Mesenteric fat pad (tissue), 1 donor: Measurements from ENCODE around the gene IL17RE. TPM values are rescaled to one million over a fixed set of nuclear protein-coding genes. Genes with fewer than 3 reads are reported as not detected.
"Not testable (repeated sequence)": the region's sequence is repeated elsewhere in the genome, so short reads cannot be mapped to it uniquely, and the experiment has no call there.

ENCODE experiments used
- DNase-seq: peaks from one replicate; pipeline ENCODE4 v3.0.0-alpha.2; 2020; ENCODE audit warnings: low spot score
- long read RNA-seq: library from polyadenylated mRNA; unstranded; transcript quantifications from one replicate; pipeline ENCODE4 v2.0.0, GENCODE V29; 2020
- total RNA-seq: library from RNA; stranded (reverse); fragmentation: NEBNext Ultra II Directional; extraction: Animal tissue kit (Norgen Biotek cat#: 25700); gene quantifications from one replicate; pipeline ENCODE4 v1.2.1, GENCODE V29; 2021
- donor health status: DM: yes; HTN: yes; CAD: no.

Gene IL17RE, protein sequence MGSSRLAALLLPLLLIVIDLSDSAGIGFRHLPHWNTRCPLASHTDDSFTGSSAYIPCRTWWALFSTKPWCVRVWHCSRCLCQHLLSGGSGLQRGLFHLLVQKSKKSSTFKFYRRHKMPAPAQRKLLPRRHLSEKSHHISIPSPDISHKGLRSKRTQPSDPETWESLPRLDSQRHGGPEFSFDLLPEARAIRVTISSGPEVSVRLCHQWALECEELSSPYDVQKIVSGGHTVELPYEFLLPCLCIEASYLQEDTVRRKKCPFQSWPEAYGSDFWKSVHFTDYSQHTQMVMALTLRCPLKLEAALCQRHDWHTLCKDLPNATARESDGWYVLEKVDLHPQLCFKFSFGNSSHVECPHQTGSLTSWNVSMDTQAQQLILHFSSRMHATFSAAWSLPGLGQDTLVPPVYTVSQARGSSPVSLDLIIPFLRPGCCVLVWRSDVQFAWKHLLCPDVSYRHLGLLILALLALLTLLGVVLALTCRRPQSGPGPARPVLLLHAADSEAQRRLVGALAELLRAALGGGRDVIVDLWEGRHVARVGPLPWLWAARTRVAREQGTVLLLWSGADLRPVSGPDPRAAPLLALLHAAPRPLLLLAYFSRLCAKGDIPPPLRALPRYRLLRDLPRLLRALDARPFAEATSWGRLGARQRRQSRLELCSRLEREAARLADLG
- total RNA-seq = 20.2 TPM
- long read RNA-seq, partial matches to known transcripts = 0 of 6 reads
- long read RNA-seq, other reads (novel, unspliced or antisense) = 6 of 6 reads

DNA sequence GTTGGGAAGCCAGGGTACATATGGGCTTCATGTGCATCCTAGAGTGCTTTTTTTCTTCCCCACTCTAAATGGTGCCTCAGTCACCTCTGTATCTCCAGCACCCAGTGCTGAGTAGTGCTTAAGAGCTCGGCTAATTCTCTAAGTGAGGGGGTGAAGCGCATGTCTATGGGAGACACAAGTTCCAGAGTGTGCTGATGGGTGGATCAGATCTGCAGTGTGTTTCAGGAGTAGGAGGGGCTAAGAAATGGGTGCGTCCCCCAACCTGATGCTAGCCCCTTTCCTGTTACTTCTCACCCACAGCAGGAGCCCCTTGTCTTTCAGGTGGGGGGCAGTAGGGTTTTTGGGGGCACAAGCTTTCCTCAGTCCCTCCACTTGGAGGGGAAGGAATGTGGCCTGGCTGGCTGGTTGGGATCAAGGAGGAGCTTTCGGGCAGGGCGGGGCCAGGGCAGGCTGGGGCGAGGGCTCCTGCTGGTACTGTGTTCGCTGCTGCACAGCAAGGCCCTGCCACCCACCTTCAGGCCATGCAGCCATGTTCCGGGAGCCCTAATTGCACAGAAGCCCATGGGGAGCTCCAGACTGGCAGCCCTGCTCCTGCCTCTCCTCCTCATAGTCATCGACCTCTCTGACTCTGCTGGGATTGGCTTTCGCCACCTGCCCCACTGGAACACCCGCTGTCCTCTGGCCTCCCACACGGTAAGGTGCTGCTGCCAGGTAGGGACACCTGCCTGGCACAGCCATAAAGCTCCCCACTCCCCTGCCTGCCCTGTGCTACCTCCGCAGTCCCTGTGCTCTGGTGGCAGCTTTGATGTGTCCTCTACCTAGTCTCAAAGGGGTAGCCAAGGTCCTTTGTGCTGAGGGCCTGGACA, at the start of gene IL17RE:
IL17RE (plus strand) TSS at position 477 of the 866 bp plus-strand sequence; CDS start at position 562, 85 bp downstream.
- no peak for DNase-seq

DNA sequence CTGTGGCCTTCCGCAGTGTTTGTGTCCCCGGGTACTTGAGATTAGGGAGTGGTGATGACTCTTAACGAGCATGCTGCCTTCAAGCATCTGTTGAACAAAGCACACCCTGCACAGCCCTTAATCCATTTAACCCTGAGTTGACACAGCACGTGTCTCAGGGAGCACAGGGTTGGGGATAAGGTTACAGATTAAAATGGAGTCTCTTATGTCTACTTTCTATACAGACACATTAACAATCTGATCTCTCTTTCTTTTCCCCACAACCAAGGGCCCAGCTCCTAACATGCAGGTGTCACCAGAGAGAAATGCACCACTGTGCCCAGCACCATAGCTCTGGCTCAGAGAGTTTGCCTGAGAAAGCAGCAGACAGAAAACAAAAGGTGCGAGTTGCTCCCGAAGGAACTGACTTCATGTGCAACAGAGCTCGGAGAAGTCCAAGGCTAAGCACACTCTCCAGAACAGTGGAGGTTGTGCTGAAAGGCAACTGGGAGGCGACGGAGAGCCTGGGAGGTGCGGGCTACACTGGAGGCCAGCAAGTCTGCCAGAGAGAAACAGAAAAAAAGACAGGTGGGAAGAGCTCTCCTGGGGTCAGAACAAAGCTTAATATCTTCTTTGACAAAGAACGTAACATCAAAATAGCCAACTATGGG, 48.2 kb upstream of the IL17RE start:
- not testable (repeated sequence) for DNase-seq

DNA sequence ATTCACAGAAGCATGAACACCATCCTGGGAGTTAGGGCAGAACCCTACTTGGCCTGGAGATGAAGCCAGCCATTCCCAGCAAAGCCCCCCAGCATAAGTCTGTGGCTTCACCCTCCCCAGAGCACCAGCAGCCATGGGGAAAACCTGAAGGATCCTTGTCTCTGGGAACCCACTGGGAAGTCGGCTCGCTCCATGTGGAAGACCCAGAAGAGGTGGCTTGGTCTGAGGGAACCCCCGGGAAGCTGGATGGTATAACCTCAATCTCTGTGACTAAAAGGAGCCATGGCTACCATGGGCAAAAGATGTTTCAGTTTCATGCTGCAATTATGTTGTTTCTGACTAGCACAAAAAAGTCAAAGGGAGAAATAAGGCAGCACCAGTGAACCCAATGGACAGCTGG, 47.1 kb upstream of the IL17RE start:
- no peak for DNase-seq

DNA sequence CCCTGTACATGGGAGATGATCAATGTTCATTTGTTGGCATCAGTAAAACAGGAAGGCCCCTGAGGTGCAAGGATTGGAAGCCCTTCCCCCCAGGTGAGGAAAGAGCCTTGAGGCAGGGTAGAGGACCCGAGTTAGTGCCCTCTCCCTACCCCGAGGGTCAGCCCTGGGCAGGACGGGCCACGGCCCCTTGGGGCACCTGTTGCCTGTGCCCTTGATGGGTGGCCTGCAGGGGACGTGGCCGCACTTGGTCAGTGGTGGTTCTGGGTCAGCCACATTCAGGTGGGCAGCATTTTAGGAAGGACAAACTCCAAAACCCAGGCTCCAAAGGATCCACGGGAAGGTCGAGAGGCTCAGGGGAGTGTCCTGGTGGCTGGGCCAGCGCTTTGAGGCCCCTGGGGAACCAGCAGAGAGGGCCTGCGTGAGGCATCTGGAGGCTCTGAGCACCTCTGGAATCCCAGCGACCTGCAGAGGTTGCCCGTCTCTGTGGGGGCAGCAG, 43.1 kb upstream of the IL17RE start:
- no peak for DNase-seq

DNA sequence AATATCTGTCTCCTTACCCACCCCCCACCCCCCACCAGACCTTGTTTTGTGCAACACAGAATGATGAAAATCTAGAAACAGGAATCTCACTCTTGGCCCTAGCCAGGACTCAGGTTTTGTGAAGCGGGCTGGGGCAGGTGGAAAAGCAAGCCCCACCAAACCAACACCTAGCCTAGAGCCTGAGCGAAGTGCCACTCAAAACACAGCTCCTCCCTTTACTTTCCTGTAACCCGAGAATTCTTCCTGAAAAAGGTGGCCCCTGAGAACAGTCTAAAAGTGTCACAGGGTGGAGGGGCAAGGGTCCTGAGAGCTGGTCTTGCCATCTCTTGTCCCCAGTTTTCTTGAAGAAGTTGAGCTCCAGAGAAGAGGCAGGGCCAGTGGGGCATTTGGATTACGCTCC, 41.4 kb upstream of the IL17RE start:
- DNase-seq = no peak

DNA sequence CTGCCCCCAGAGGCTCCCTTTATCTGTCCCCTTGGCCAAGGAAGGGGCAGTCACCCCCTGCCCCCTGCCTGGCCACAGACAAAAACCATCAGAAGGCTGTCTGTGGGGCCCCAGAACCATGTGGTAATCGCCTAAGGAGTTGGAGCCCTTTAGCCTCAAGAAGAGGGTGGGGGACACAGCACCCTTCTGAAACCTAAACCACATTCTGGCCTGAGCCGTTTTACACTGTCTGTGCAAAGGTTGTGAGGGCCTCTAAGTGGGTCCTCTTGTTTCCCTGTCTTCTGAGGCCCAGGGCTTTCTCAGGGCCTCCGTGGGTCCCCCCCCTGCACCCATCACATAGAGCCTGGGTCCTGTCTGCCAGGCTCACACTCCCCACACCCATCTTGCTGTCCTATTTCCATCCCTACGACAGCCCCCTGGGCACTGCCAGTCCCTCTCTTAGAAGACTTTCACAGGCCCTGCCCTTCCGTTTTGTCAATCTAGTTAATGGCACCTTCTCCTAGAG, 41.0 kb upstream of the IL17RE start:
- DNase-seq = no peak

DNA sequence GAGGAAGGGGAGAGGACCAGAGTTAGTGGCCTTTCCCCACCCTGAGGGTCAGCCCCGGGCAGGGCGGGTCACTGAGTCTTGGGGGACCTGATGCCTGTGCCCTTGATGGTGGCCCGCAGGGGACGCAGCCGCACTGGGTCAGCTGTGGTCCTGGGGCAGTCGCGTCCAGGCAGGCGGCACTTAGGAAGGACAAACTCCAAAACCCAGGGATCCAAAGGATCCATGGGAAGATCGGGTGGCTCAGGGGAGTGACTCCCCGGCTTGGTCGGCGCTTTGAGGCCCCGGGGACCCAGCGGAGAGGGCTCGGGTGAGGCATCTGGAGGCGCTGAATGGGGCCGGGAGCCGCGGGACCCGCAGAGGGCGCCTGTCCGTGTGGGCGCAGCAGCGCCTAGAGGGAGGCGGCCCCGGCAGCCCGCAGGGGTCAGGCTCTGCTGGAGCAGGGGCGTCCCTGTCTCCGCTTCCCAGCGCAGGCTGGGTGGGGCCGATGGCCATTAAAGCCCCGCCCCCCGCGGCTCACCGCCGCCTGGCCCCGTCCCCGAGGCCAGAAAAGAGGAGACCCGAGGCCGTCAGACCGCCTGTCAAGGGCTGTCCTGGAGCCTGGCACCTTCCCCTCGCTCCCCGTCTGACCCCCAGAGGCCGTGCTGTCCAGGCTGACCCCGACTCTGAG, 40.1 kb upstream of the IL17RE start:
- no peak for DNase-seq

DNA sequence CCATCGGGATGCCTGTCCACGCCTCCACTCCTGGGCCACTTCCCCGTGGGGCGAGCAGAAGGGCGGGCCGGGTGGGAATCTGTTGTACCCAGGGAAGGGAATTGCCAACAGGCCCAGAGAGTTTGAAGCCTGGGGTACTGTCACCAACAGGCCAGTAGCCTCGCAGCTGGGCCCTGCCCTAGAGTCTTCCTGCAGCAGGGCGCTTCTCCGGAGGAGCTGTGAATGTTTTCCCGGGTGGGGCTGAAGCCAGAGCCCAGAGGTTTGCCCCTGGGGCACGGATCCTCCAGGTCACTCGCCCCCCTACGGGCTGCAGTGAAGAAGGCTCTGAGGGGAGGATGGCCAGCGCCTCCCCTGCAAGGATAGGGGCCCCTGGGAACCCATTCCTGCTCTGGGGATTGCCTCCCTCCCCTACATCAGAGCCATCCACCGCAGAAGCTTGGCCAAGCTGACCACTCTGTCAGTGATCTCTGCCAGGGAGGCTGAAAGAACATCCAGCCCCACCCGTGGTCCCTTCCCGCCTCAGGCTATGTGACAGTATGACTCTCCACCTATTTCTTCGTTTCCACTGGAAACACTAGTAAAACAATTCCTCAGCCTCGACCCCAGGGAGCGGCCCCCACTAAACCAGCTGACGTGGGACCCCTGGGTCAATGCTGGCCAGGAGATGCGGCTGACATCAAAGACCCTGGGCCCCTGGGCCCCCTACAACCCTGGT, 39.4 kb upstream of the IL17RE start:
- DNase-seq = no peak

DNA sequence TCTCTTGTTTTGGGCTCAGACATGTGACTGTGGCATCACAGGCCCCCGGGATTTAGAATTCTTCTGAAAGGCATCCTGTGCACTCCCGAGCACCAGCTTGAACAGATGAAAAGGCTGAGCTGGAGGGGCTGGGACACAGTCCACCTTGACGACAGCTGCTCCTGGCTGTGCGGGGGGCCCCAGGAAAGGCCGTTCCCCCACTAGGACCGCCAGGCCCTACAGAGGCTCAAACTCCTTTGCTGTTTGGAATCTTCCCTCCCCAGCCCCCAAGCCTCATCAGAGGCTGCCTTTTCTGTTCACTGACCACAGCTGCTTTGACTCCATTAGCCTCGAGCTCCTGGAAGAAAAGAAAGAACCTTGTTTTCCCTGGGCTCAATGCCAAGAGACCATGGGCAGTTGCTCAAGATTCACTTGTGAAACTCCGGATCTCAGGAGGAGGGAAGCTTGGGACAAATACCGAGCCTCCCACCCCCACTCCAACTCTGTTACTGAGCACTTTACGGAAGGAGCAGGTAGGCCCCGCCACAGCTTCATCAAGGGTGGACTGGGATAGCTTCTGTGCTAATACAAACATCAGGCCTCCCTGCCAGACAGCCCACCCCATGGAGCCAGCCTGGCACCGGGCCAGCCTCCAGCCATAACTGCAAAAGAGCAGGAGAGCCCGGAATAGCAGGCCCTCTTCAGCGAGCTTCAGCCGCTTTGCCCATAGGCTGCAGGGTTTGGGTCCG, 38.3 kb upstream of the IL17RE start:
- no peak for DNase-seq

DNA sequence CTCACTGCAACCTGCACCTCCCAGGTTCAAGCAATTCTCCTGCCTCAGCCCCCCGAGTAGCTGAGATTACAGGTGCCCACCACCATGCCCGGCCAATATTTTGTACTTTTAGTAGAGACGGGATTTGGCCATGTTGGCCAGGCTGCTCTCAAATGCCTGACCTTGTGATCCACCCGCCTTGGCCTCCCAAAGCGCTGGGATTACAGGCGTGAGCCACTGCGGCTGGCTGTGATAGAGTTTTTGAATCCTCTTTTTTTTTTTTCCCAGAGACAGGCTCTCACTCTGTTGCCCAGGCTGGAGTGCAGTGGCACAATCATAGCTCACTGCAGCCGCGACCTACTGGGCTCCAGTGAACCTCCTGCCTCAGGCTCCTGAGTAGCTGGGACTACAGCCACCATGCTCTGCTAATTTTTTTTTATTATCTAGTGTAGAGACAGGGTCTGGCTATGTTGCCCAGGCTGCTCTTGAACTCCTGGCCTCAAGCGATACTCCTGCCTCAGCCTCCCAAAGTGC, 37.5 kb upstream of the IL17RE start:
- DNase-seq = not testable (repeated sequence)

DNA sequence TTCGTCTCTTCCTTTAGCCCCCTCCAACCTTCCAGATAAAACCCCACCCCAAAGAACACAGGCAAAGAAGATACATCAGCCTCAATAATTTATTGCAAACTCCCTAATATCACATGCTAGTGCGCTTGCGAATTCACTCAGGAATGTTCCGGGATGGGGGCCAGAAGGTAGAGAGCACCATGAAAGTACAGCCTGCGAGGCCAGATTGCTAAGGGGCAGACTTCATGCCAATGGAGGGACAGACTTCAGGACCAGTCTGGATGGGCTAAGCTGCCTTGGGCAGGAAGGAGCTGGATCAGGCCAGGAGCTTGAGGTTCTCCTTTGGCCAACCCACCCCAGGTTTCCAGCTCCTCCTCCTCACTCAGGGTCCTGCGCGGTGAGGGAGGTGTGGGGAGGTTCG, 36.0 kb upstream of the IL17RE start:
- no peak for DNase-seq

DNA sequence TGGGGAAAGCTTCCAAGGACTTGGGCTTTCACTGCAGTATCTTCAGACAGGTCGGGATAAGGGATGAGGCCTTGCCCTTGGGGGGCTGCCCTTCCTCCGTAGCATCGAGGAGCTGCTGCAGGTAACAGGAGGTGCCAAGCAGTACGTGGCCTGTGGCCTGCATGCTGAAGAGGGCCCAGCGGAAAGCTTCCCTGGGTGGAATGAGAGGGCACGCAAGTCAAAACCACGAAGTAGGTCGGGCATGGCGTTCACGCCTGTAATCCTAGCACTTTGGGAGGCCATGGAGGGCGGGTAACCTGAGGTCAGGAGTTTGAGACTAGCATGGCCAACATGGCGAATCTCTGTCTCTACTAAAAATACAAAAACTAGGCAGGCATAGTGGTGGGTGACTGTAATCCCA, 35.5 kb upstream of the IL17RE start:
- DNase-seq = no peak

DNA sequence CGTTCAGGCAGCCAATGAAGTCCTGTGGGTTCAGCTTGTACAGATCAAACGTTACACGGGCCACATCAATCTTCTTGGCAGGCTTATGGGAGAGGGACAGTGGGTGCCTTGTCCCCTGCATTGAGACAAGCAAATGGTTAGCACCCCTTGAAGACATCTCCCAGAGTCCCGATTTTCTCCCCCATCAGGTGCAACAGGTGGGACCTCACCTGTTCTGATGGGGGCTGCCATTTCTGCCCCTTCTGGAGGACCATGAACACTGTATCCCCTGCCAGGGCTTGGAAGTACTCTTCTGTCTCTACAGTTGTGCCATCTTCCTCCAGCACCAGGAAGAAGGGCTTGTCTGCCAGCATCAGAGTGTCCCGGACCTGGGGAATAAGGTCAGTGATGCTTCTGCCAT, 32.7 kb upstream of the IL17RE start:
- no peak for DNase-seq

DNA sequence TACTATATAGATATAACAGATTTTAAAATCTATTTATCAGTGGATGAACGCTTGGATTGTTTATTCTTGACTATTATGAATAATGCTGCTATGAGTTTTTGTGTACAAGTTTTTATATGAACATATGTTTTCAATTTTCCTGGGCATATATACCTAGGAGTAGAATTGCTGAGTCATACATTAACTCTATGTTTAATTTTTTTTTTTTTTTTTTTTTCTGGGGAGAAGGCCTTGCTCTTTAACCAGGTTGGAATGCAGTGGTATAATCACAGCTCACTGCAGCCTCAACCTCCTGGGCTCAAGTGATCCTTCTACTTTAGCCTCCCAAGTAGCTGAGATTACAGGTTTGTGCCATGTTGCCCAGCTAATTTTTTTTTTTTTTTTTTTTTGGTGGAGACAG, 31.7 kb upstream of the IL17RE start:
- no peak for DNase-seq

DNA sequence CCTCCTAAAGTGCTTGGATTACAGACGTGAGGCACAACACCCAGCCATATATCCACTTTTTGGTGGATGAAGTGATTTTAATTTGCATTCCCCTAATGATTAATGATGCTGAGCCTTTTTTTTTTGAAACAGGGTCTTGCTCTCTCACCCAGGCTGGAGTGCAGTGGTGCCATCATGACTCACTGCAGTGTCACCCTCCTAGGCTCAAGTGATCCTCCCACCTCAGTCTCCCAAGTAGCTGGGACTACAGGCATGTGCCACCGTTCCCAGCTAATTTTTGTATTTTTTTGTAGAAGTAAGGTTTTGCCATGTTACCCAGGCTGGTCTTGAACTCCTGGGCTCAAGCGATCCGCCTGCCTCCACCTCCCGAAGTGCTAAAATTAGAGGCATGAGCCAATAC, 30.6 kb upstream of the IL17RE start:
- DNase-seq = not testable (repeated sequence)

DNA sequence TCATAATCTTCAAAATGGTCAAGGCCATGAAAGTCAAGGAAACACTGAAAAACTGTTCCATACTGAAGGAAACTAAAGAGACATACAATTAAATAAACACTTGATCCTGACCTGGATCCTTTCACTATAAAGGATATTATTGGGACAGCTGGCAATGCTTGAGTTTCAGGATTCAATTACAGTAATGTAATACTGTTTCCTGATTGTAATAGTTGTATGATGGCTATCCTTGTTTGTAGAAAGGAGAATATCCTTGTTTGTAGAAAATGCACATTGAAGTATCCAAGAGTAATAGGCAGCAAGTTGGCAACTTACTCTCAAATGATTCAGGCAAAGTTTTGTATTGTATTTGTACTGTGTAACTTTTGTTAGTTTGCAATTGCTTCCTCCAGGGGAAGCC, 27.2 kb upstream of the IL17RE start:
- no peak for DNase-seq

DNA sequence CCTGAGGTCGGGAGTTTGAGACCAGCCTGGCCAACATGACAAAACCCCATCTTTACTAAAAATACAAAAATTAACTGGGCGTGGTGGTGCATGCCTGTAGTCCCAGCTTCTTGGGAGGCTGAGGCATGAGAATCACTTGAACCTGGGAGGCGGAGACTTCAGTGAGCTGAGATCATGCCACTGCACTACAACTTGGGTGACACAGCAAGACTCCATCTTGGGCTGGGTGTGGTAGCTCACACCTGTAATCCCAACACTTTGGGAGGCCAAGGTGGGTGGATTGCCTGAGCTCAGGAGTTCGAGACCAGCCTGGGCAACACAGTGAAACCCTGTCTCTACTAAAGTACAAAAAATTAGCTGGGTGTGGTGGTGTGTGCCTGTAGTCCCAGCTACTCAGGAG, 26.4 kb upstream of the IL17RE start:
- not testable (repeated sequence) for DNase-seq

DNA sequence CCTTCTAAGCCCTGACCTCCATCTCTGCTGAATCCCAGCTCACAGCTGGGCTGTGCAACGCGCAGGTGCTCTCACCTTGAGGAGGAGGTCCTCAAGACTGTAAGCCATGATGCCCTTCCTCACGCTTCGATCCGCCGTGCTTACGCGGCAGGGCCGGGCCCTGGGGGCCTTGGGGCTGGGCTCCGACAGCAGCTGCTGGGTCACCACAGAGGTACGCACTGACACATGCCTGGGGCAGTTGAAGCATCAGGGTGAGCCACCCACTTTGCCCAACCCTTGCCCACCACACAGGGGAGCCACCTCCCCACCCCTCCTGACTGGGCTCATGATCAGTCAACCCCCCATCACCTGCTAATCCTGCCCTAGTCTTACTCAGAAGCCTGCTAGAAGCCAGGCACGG, 25.7 kb upstream of the IL17RE start:
- DNase-seq = no peak

DNA sequence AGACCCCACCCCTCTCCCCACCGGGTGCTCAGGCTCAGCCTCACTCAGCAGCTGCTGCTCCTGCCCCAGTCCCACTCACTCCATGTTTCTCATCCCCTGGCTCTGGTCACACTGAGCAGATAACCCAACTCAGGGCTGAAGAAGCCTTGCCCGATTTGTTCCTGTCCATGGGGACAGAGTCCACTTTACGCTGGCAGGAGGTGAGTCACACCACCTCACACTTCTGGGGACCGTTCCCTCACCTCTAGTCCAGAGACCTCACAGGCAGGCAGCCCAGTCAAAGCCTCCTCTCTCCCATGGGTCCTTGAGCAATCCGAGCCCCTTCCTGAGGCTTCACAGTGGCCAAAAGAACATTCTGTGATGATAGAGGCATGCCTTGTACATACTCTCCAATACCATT, 23.9 kb upstream of the IL17RE start:
- DNase-seq = no peak
